Cerebellar cortex (tissue), 1 donor: ENCODE data around the gene SIRT7.
A peak's percentile ranks its signal among the peaks of the same experiment; 100 is the strongest.

ENCODE experiments used
- DNase-seq: peaks from one replicate; pipeline ENCODE4 v3.0.0-alpha.2; 2015; ENCODE audit warnings: low spot score

Gene SIRT7

GRCh38 chr17:81885869-81886548, 32.0 kb downstream of the SIRT7 start:
- no peak for DNase-seq

- no peak for DNase-seq
These were observed 32.5 kb downstream of the SIRT7 start for GRCh38 chr17:81885454-81885853.

- DNase-seq = no peak
These were observed 33.0 kb downstream of the SIRT7 start for GRCh38 chr17:81884968-81885367.

GRCh38 chr17:81884520-81884919, 33.5 kb downstream of the SIRT7 start:
- no peak for DNase-seq

- no peak for DNase-seq
These were observed 38.9 kb downstream of the SIRT7 start for GRCh38 chr17:81879121-81879520.

GRCh38 chr17:81878294-81878693, 39.7 kb downstream of the SIRT7 start:
- DNase-seq = no peak

GRCh38 chr17:81877569-81877968, 40.4 kb downstream of the SIRT7 start:
- DNase-seq = no peak

- DNase-seq = peak; percentile 82
These were observed 46.4 kb downstream of the SIRT7 start for GRCh38 chr17:81871387-81872230.

- no peak for DNase-seq
These were observed 47.0 kb downstream of the SIRT7 start, which contains the start of gene ARHGDIA for GRCh38 chr17:81870981-81871386. Gene ARHGDIA (minus strand): TSS chr17:81871337. CDS start chr17:81869930, 1,407 bp downstream.

- DNase-seq = peak; percentile 33
These were observed 47.6 kb downstream of the SIRT7 start for GRCh38 chr17:81870131-81870980.

- DNase-seq = peak; percentile 54
These were observed 48.5 kb downstream of the SIRT7 start for GRCh38 chr17:81869221-81870130.

GRCh38 chr17:81868674-81869220, 49.2 kb downstream of the SIRT7 start:
- peak; percentile 59 for DNase-seq

- DNase-seq = no peak
These were observed 49.8 kb downstream of the SIRT7 start for GRCh38 chr17:81867991-81868673.

- peak; percentile 68 for DNase-seq
These were observed 50.6 kb downstream of the SIRT7 start for GRCh38 chr17:81867170-81867990.

- DNase-seq = no peak
These were observed 51.4 kb downstream of the SIRT7 start for GRCh38 chr17:81866440-81867169.

GRCh38 chr17:81865733-81866439, 52.1 kb downstream of the SIRT7 start:
- no peak for DNase-seq

GRCh38 chr17:81865358-81865732, 52.6 kb downstream of the SIRT7 start:
- no peak for DNase-seq
